ENCODE data around the gene C1orf35. TPM values are rescaled to one million over a fixed set of nuclear protein-coding genes. Genes with fewer than 3 reads are reported as not detected.

The C1orf35 gene

Small RNA genes within 50 kb of the gene (small RNA-seq; reads per million reads assigned to genes)
- not detected for gene AL359510.1 (ENCODE audit: insufficient read depth)

Data from mesendoderm (in vitro differentiated cells).